SK-N-SH (cell line): ENCODE data around the gene EXOC6. TPM values are rescaled to one million over a fixed set of nuclear protein-coding genes. Genes with fewer than 3 reads are reported as not detected.

ENCODE experiments used
- CTCF ChIA-PET: fragments of 300-600, 350-600 bp; formaldehyde crosslinking; extraction: SDS; loops from one replicate; lab custom pipeline; 2021; lab: Yijun Ruan, JAX
- POLR2A ChIA-PET: fragments of 350-600 bp; sonication (Branson Sonifier 250); formaldehyde crosslinking; extraction: SDS; loops from one replicate; lab custom pipeline; 2020; ENCODE audit warnings: antibody characterized with exemption, inconsistent platforms; lab: Yijun Ruan, JAX
- DNase-seq: peaks from one replicate; pipeline ENCODE4 v3.0.0; 2012
- H2AFZ ChIP-seq: fragments of 200-600 bp; sonication (generic); 2 replicates; pipeline ENCODE4 v1.8.1; 2016; ENCODE audit warnings: antibody characterized with exemption, mild to moderate bottlenecking, low read depth
- H3F3A ChIP-seq: fragments of 200-600 bp; sonication (generic); replicated peaks from 2 replicates; pipeline ENCODE3; 2016; ENCODE audit warnings: antibody characterized with exemption, mild to moderate bottlenecking; ENCODE audit not compliant: insufficient read depth
- H3K27ac ChIP-seq, 2 experiments: fragments of 200-500 bp in 1 of 2; fragments of 200-600 bp in 1 of 2; sonication (Bioruptor generic) in 1 of 2; sonication (generic), shearing (Covaris generic) in 1 of 2; 2 replicates each; pipeline versions ENCODE4 v1.5.1 to v1.6.1; 2014 to 2016; ENCODE audit warnings: low read depth in 2 of 2, inconsistent platforms in 1 of 2, low read length in 1 of 2, mild to moderate bottlenecking in 1 of 2, mixed read lengths in 1 of 2
- H3K27me3 ChIP-seq: fragments of 200-600 bp; sonication (generic), shearing (Covaris generic); 2 replicates; pipeline ENCODE4 v1.6.1; 2016; ENCODE audit warnings: mixed run types; ENCODE audit not compliant: insufficient read depth
- H3K36me3 ChIP-seq, 2 experiments: fragments of 200-500 bp in 1 of 2; fragments of 200-600 bp in 1 of 2; sonication (Bioruptor generic) in 1 of 2; sonication (generic) in 1 of 2; replicated peaks in 1 of 2; 2 replicates each; pipeline versions ENCODE3 to v1.5.1; 2014 to 2016; ENCODE audit warnings: low read length in 1 of 2, mild to moderate bottlenecking in 1 of 2; ENCODE audit not compliant: insufficient read depth in 2 of 2, control insufficient read depth in 1 of 2
- H3K4me1 ChIP-seq, 2 experiments: fragments of 200-500 bp in 1 of 2; fragments of 200-600 bp in 1 of 2; sonication (Bioruptor generic) in 1 of 2; sonication (generic), shearing (Covaris generic) in 1 of 2; 2 replicates each; pipeline versions ENCODE4 v1.5.1 to v1.6.1; 2014 to 2016; ENCODE audit warnings: low read depth in 1 of 2, low read length in 1 of 2, mixed run types in 1 of 2; ENCODE audit not compliant: insufficient read depth in 2 of 2, control insufficient read depth in 1 of 2
- H3K4me2 ChIP-seq: fragments of 200-600 bp; sonication (generic), shearing (Covaris generic); 2 replicates; pipeline ENCODE4 v1.6.1; 2017; ENCODE audit warnings: mixed run types
- H3K4me3 ChIP-seq, 2 experiments: fragments of 200-500 bp in 1 of 2; fragments of 200-600 bp in 1 of 2; sonication (Bioruptor generic) in 1 of 2; sonication (generic), shearing (Covaris generic) in 1 of 2; 2 replicates each; pipeline versions ENCODE4 v1.5.1 to v1.8.1; 2014 to 2016; ENCODE audit warnings: low read depth in 2 of 2, inconsistent platforms in 1 of 2, low read length in 1 of 2, mild to moderate bottlenecking in 1 of 2, mixed read lengths in 1 of 2, moderate library complexity in 1 of 2
- H3K79me2 ChIP-seq: fragments of 200-600 bp; sonication (generic); 2 replicates; pipeline ENCODE4 v1.8.1; 2017; ENCODE audit warnings: mild to moderate bottlenecking; ENCODE audit not compliant: insufficient read depth
- H3K9ac ChIP-seq: fragments of 200-600 bp; sonication (generic); 2 replicates; pipeline ENCODE4 v1.6.1; 2017; ENCODE audit warnings: mixed run types
- H3K9me2 ChIP-seq: fragments of 200-600 bp; sonication (generic); 2 replicates; pipeline ENCODE4 v1.6.1; 2017; ENCODE audit warnings: mixed run types
- H3K9me3 ChIP-seq: fragments of 200-600 bp; sonication (generic); 2 replicates; pipeline ENCODE4 v1.6.1; 2017; ENCODE audit warnings: mixed run types, mild to moderate bottlenecking, moderate library complexity
- H4K20me1 ChIP-seq: fragments of 200-600 bp; sonication (generic); 2 replicates; pipeline ENCODE4 v1.6.1; 2017; ENCODE audit warnings: mild to moderate bottlenecking, mixed run types; ENCODE audit not compliant: insufficient read depth
- CHD2 ChIP-seq: fragments of 150-350 bp; IDR thresholded peaks from 2 replicates; pipeline ENCODE4 v1.6.1; 2018; ENCODE audit warnings: low read length; ENCODE audit not compliant: partially characterized antibody
- CTCF ChIP-seq: fragments of 200-600 bp; sonication (generic); IDR thresholded peaks from 2 replicates; pipeline ENCODE4 v1.6.1; 2017; ENCODE audit warnings: antibody characterized with exemption, mild to moderate bottlenecking, moderate library complexity
- ELF1 ChIP-seq: IDR thresholded peaks from 2 replicates; pipeline ENCODE4 v1.4.0; 2012
- EP300 ChIP-seq, 2 experiments: IDR thresholded peaks; 2 replicates each; pipeline versions ENCODE4 v1.4.0 to v1.6.1; 2012; ENCODE audit warnings: borderline replicate concordance in 1 of 2, low read depth in 1 of 2, low read length in 1 of 2
- EZH2phosphoT487 ChIP-seq: fragments of 200-600 bp; sonication (generic); IDR thresholded peaks from 2 replicates; pipeline ENCODE4 v1.6.1; 2017; ENCODE audit warnings: low read depth, mixed run types, mild to moderate bottlenecking, antibody characterized with exemption, moderate library complexity, borderline replicate concordance
- FOSL2 ChIP-seq: IDR thresholded peaks from 2 replicates; pipeline ENCODE4 v1.4.0; 2012; ENCODE audit warnings: low read depth, mild to moderate bottlenecking, moderate library complexity, borderline replicate concordance
- FOXJ3 ChIP-seq: sonication (generic); formaldehyde crosslinking; IDR thresholded peaks from 2 replicates; pipeline ENCODE4 v1.5.1; 2020; ENCODE audit warnings: mild to moderate bottlenecking, missing genetic modification reagents
- FOXM1 ChIP-seq: IDR thresholded peaks from 2 replicates; pipeline ENCODE4 v1.4.0; 2012; ENCODE audit warnings: low read depth, mild to moderate bottlenecking
- GABPA ChIP-seq: IDR thresholded peaks from 2 replicates; pipeline ENCODE4 v1.4.0; 2012; ENCODE audit warnings: low read depth, mild to moderate bottlenecking
- GATA2 ChIP-seq: sonication (generic); formaldehyde crosslinking; IDR thresholded peaks from 2 replicates; pipeline ENCODE4 v1.5.0; 2020; ENCODE audit warnings: mild to moderate bottlenecking, missing genetic modification reagents
- IRF3 ChIP-seq: fragments of 150-350 bp; IDR thresholded peaks from 2 replicates; pipeline ENCODE4 v1.6.1; 2016; ENCODE audit warnings: mild to moderate bottlenecking, low read depth, low read length
- JUND ChIP-seq: IDR thresholded peaks from 2 replicates; pipeline ENCODE4 v1.4.0; 2012
- MEF2A ChIP-seq: IDR thresholded peaks from 2 replicates; pipeline ENCODE4 v1.4.0; 2012; ENCODE audit warnings: low read depth, borderline replicate concordance
- NFIC ChIP-seq: IDR thresholded peaks from 2 replicates; pipeline ENCODE4 v1.4.0; 2012; ENCODE audit warnings: borderline replicate concordance
- RAD21 ChIP-seq: IDR thresholded peaks from 2 replicates; pipeline ENCODE4 v1.6.1; 2012; ENCODE audit warnings: mild to moderate bottlenecking, low read length
- RCOR1 ChIP-seq: fragments of 150-350 bp; IDR thresholded peaks from 2 replicates; pipeline ENCODE4 v1.6.1; 2017; ENCODE audit warnings: antibody characterized with exemption, low read length
- RFX5 ChIP-seq: IDR thresholded peaks from 2 replicates; pipeline ENCODE4 v1.6.1; 2012; ENCODE audit warnings: mild to moderate bottlenecking, improper control_type of control experiment, low read length
- RXRA ChIP-seq: IDR thresholded peaks from 2 replicates; pipeline ENCODE4 v1.4.0; 2012; ENCODE audit warnings: low read depth, mild to moderate bottlenecking, borderline replicate concordance
- SMC3 ChIP-seq: IDR thresholded peaks from 2 replicates; pipeline ENCODE4 v1.6.1; 2012; ENCODE audit warnings: low read depth, low read length, improper control_type of control experiment
- TAF1 ChIP-seq: IDR thresholded peaks from 2 replicates; pipeline ENCODE4 v1.6.1; 2012; ENCODE audit warnings: low read depth, mild to moderate bottlenecking, low read length, moderate library complexity, borderline replicate concordance
- TCF12 ChIP-seq: IDR thresholded peaks from 2 replicates; pipeline ENCODE4 v1.4.0; 2012
- USF2 ChIP-seq: fragments of 150-350 bp; IDR thresholded peaks from 2 replicates; pipeline ENCODE4 v1.6.1; 2017; ENCODE audit warnings: antibody characterized with exemption, low read length, low read depth, borderline replicate concordance
- ZBTB33 ChIP-seq: IDR thresholded peaks from 2 replicates; pipeline ENCODE4 v1.4.0; 2012; ENCODE audit warnings: low read depth, borderline replicate concordance
- WGBS: methylation state at CpG from one replicate; pipeline ENCODE4 v1.1.6; 2017; ENCODE audit warnings: low lambda C conversion rate; 5-methylcytosine and 5-hydroxymethylcytosine counted together
- polyA plus RNA-seq, 3 experiments: library from polyadenylated mRNA; depleted of rRNA; stranded (reverse); fragments of >200 nt; gene quantifications; 2 replicates each; pipeline ENCODE4 v1.2.3, GENCODE V29; 2012

The EXOC6 gene
- polyA plus RNA-seq, 1 of the 3 experiments (the other 2 are of a cell fraction) = 2.3 TPM

GRCh38 chr10:93032105-93032808 lies 183.9 kb downstream of the EXOC6 start:
- H3K79me2 ChIP-seq = no peaks in the 10 kb centered on the region
- H3K9ac ChIP-seq = no peak overlapping the region
- H3K27me3 ChIP-seq = no peaks in the 10 kb centered on the region
- TF ChIP-seq TAF1 (no peak), JUND (no peak), CHD2 (no peak), ZBTB33 (no peak), GABPA (no peak), RXRA (no peak), RFX5 (no peak), FOSL2 (no peak), RAD21 (no peak), FOXJ3 (CRISPR knock-in tag) (no peak), RCOR1 (no peak), CTCF (no peak), ELF1 (no peak)
- no peak overlapping the region; the same call in 1 of the 2 replicates for H3K4me2 ChIP-seq
- peaks cover 15% of the 10 kb centered on the region for H3F3A ChIP-seq
- H3K36me3 ChIP-seq = no peaks in the 10 kb centered on the region
- H3K4me1 ChIP-seq = peaks cover 0 to 34% of the 10 kb centered on the region in 2 experiments; a peak in 3 of 4 replicates
- no peak for DNase-seq
- no peak overlapping the region for H3K4me3 ChIP-seq
- H2AFZ ChIP-seq = no peak overlapping the region
- ChIA-PET POLR2A (no interaction called here), CTCF (interaction anchor here (0.6 to 0.7 kb wide), 2 partner anchors 18 to 35 kb away, joined by 3 read pairs; no protein-coding TSS in a partner anchor)
- no peak overlapping the region for H3K27ac ChIP-seq
- no peaks in the 10 kb centered on the region for H3K9me2 ChIP-seq
- WGBS = 93% methylated on average over 5 of the region's 5 CpGs
- H3K9me3 ChIP-seq = no peaks in the 10 kb centered on the region
- H4K20me1 ChIP-seq = no peaks in the 10 kb centered on the region

GRCh38 chr10:93032809-93033137 lies 184.5 kb downstream of the EXOC6 start:
- H3F3A ChIP-seq = peaks cover 15% of the 10 kb centered on the region
- DNase-seq = no peak
- WGBS = 100% methylated on average over 1 of the region's 1 CpG
- H3K79me2 ChIP-seq = no peaks in the 10 kb centered on the region
- H3K4me2 ChIP-seq = no peak overlapping the region; the same call in 1 of the 2 replicates
- peaks cover 0 to 34% of the 10 kb centered on the region in 2 experiments; a peak in 3 of 4 replicates for H3K4me1 ChIP-seq
- no peak overlapping the region for H3K27ac ChIP-seq
- H3K36me3 ChIP-seq = no peaks in the 10 kb centered on the region
- CTCF ChIA-PET = interaction anchor here (0.7 kb wide), 1 partner anchor 18 kb away, joined by 3 read pairs; no protein-coding TSS in a partner anchor
- POLR2A ChIA-PET = no interaction called here
- no peaks in the 10 kb centered on the region for H3K9me3 ChIP-seq
- H3K27me3 ChIP-seq = no peaks in the 10 kb centered on the region
- H4K20me1 ChIP-seq = no peaks in the 10 kb centered on the region
- H3K9ac ChIP-seq = no peak overlapping the region
- H2AFZ ChIP-seq = no peak overlapping the region
- no peak overlapping the region for H3K4me3 ChIP-seq
- no peaks in the 10 kb centered on the region for H3K9me2 ChIP-seq
- TF ChIP-seq TCF12 = no peak
- TF ChIP-seq IRF3 = no peak
- TF ChIP-seq MEF2A = no peak
- TF ChIP-seq JUND = no peak
- no peak for TF ChIP-seq FOXM1
- TF ChIP-seq EZH2phosphoT487 = no peak
- TF ChIP-seq SMC3 = no peak
- TF ChIP-seq RXRA = no peak
- no peak for TF ChIP-seq GATA2 (CRISPR knock-in tag)
- TF ChIP-seq USF2 = no peak
- no peak for TF ChIP-seq EP300 (IDR thresholded peaks at IDR 0.05; ENCODE audit: borderline replicate concordance in 1 of 2, low read depth in 1 of 2, low read length in 1 of 2)
- TF ChIP-seq FOSL2 = no peak
- no peak for TF ChIP-seq NFIC
